Tibial artery (tissue), 4 donors: Measurements from ENCODE around the gene MPV17L2.
A peak's percentile ranks its signal among the peaks of the same experiment; 100 is the strongest.
"Not testable (repeated sequence)": the region's sequence is repeated elsewhere in the genome, so short reads cannot be mapped to it uniquely, and the experiment has no call there.

Experiments
- DNase-seq, 2 donors: peaks; one replicate each; pipeline ENCODE4 v3.0.0-alpha.2; 2019
- H3K27ac ChIP-seq, 2 donors: fragments of 200-600 bp; sonication (generic) in 1 of 2; 1 replicate in 1 of 2; 2 replicates in 1 of 2; pipeline ENCODE4 v1.5.1; 2018 to 2019; ENCODE audit warnings: mild to moderate bottlenecking in 1 of 2
- H3K27me3 ChIP-seq, 2 donors: fragments of 200-600 bp; sonication (generic) in 1 of 2; one replicate each; pipeline versions ENCODE4 v1.5.1 to v1.6.0; 2016 to 2019
- H3K36me3 ChIP-seq, 3 donors: fragments of 200-600 bp; sonication (generic) in 2 of 3; one replicate each; pipeline ENCODE4 v1.5.1; 2016 to 2019; ENCODE audit warnings: mild to moderate bottlenecking in 2 of 3
- H3K4me1 ChIP-seq, 4 donors: fragments of 200-600 bp; sonication (generic) in 2 of 4; 1 replicate in 3 of 4; 2 replicates in 1 of 4; pipeline ENCODE4 v1.5.1; 2016 to 2019
- H3K4me3 ChIP-seq, 2 donors: fragments of 200-600 bp; sonication (generic) in 1 of 2; 1 replicate in 1 of 2; 2 replicates in 1 of 2; pipeline ENCODE4 v1.5.1; 2018 to 2019; ENCODE audit warnings: mild to moderate bottlenecking in 2 of 2
- H3K9me3 ChIP-seq, 3 donors: fragments of 200-600 bp; sonication (generic) in 1 of 3; one replicate each; pipeline ENCODE4 v1.5.1; 2016 to 2019
- CTCF ChIP-seq, 2 experiments: fragments of 200-600 bp in 1 of 2; fragments of 450-650 bp in 1 of 2; IDR thresholded peaks; one replicate each; pipeline ENCODE4 v1.5.1; 2017 to 2019; ENCODE audit warnings: antibody characterized with exemption in 2 of 2, mild to moderate bottlenecking in 1 of 2, moderate library complexity in 1 of 2
- intact Hi-C: fragments of 100-400 bp; cut with DNase I; formaldehyde crosslinking; loops from one replicate; pipeline ENCODE4 v1.15.0; 2023; ENCODE audit warnings: low total_unique reads

MPV17L2 gene

GRCh38 chr19:18205200-18205892 is 12.3 kb downstream of the MPV17L2 start:
- intact Hi-C loops = loop anchor here (5.0 kb wide), 1 partner anchor 117 kb away; the partner anchor contains the start of gene LSM4
- Histone ChIP-seq H3K4me3 (peak overlapping the region; percentile 51 to 72), H3K27me3 (peaks cover 0 to 4% of the 10 kb centered on the region in 2 donors), H3K4me1 (peaks cover 0 to 22% (median 14%) of the 10 kb centered on the region in 4 donors), H3K9me3 (no peaks in the 10 kb centered on the region), H3K36me3 (peaks cover 0 to 3% (median 0%) of the 10 kb centered on the region in 3 donors), H3K27ac (peak overlapping the region; percentile 88 to 92)
- peak; percentile 91 to 95 for DNase-seq
- no peak for TF ChIP-seq CTCF (IDR thresholded peaks at IDR 0.05)

GRCh38 chr19:18206018-18206417 is 13.0 kb downstream of the MPV17L2 start:
- peak overlapping the region in 1 of 2 donors; percentile 88 for H3K27ac ChIP-seq
- H3K9me3 ChIP-seq = no peaks in the 10 kb centered on the region
- TF ChIP-seq CTCF (IDR thresholded peaks at IDR 0.05) = no peak
- DNase-seq = no peak
- H3K4me3 ChIP-seq = no peak overlapping the region
- intact Hi-C loops = loop anchor here (5.0 kb wide), 1 partner anchor 116 kb away; the partner anchor contains the start of gene LSM4
- peaks cover 0 to 22% (median 14%) of the 10 kb centered on the region in 4 donors for H3K4me1 ChIP-seq
- H3K36me3 ChIP-seq = no peaks in the 10 kb centered on the region
- peaks cover 0 to 4% of the 10 kb centered on the region in 2 donors for H3K27me3 ChIP-seq

- intact Hi-C loops = loop anchor here (5.0 kb wide), 1 partner anchor 114 kb away; the partner anchor contains the start of gene LSM4
- Histone ChIP-seq H3K4me3 (no peak overlapping the region), H3K9me3 (no peaks in the 10 kb centered on the region), H3K36me3 (no peaks in the 10 kb centered on the region), H3K4me1 (peaks cover 0 to 13% (median 7%) of the 10 kb centered on the region in 4 donors), H3K27ac (no peak overlapping the region), H3K27me3 (peaks cover 0 to 4% of the 10 kb centered on the region in 2 donors)
- no peak for DNase-seq
- TF ChIP-seq CTCF (IDR thresholded peaks at IDR 0.05) = peak in 1 of 2 experiments; percentile 59
Measured at GRCh38 chr19:18208098-18208951, 15.3 kb downstream of the MPV17L2 start.

- not testable (repeated sequence) for H3K4me1 ChIP-seq, H3K4me3 ChIP-seq, DNase-seq, H3K27ac ChIP-seq, H3K9me3 ChIP-seq, H3K36me3 ChIP-seq, H3K27me3 ChIP-seq
- intact Hi-C loops = loop anchor here (2.0 to 5.0 kb wide), 2 partner anchors 41 to 112 kb away; partner anchors contain the start of gene LSM4
Measured at GRCh38 chr19:18209912-18210311, 16.9 kb downstream of the MPV17L2 start.

GRCh38 chr19:18211683-18212082 is 18.7 kb downstream of the MPV17L2 start:
- no peaks in the 10 kb centered on the region for H3K4me1 ChIP-seq
- H3K27ac ChIP-seq = no peak overlapping the region
- peaks cover 0 to 4% of the 10 kb centered on the region in 2 donors for H3K27me3 ChIP-seq
- H3K9me3 ChIP-seq = no peaks in the 10 kb centered on the region
- no peak for TF ChIP-seq CTCF (IDR thresholded peaks at IDR 0.05)
- no peak for DNase-seq
- H3K36me3 ChIP-seq = no peaks in the 10 kb centered on the region
- H3K4me3 ChIP-seq = no peak overlapping the region
- intact Hi-C loops = loop anchor here (2.0 kb wide), 1 partner anchor 39 kb away; no protein-coding TSS in a partner anchor
